Activated CD4-positive, alpha-beta T cell treated with anti-CD3 and anti-CD28 coated beads, Interleukin-2, amount 50 U/mL, for 48 hours (primary cell): ENCODE data around the gene DNAJC7.

Experiments
- DNase-seq, 2 experiments: peaks; one replicate each; pipeline ENCODE4 v3.0.0-alpha.2; 2020

DNAJC7 gene

GRCh38 chr17:42016941-42017865, at the start of gene DNAJC7:
Gene DNAJC7 (minus strand): TSS chr17:42017439. CDS start chr17:42017416, 23 bp downstream.
- peak; percentile 87 to 92 for DNase-seq

DNA sequence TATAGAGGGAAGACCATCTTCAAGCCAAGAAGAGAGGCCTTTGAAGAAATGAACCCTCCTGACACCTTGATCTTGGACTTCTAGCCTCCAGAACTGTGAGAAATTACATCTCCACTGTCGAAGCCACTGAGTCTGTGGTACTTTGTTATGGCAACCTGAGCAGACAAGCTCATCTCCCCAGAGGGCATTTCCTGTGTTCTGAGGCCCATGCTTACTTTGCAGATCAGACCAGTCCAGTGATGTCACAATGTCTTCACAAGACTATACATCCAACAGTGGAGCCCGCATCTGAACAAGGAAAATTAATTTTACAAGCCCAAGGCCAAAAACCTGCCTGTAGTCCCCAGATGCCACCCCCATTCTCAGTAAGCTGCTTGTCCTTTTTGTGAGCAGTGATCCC, 48.0 kb upstream of the DNAJC7 start:
- DNase-seq, result no peak

DNA sequence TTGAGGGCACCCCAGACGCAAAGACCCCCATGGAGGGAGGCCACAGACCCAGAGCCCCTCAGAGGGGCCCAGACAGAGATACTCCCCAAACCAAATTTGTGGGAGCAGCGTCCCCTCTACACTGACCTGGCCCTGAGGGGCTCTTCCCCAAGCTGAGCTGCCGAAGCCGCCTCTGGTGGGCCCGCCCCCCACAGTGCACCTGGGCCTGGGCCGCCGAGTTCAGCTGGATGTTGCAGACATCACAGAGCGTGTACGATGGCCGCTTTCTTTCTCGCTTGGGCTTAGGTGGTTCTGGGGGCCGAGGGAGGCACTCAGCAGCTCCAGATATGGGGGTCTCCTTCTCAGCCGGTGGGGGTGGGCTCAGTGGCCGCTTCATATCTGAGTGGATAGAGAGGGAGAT, 45.4 kb upstream of the DNAJC7 start:
- no peak for DNase-seq

DNA sequence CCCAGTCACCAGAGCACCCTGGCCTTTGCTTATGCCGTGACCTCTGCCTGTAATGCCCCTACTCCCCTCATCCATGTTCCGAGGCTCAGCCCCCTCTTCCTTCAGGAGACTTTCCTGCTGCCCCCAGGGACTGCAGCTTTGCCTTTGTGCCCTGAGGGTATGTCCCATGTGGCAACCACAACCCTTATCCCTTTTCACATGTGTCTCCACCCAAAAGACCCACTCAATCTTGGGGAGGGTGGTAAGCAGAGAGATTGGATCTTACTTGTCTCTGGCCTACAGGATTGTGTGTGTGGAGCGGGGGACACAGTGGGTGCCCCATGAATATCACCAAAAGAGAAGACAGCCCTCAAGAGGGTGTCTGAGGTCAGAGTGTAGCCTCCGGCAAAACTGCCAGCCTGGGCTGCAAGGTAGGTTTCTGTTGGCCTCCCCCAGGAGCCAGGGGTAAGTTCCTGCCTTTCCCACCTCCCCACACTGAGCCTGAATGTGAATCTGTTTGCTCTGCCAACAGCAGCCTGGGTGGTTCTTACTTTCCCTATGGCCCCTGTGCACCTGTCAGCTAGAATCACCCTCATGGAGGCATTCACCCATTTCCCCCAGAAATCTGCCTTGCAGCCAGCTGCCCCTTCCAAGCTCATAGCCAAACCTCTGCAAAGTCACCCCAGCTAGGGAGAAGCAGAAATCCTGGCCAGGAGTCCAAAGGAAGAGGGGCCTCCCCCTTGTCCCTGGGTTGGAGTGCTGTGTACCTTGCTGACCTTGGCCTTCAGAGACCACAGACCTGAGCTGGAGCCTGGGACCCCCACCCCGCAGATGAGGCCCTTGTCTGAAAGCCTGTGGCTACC, 44.6 kb upstream of the DNAJC7 start:
- DNase-seq, result no peak

DNA sequence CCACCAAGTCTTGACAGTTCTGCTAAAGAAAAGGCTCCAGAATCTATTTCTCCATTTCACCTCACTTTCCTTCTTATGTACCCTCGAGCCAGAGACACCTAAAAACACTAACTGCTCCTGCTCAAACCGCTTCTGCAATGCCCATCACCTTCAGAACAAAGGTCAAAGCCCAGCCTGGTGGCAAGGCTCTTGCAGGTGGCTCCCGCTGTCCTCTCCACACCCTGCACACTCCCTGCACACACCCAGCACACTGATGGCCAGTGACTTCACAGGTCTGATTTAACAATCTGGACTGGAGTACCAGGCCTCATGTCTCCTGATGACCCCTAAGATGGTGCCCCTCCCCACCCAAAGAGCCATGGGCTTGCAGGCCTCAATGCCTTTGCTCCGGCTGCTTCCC, 43.0 kb upstream of the DNAJC7 start:
- no peak for DNase-seq

DNA sequence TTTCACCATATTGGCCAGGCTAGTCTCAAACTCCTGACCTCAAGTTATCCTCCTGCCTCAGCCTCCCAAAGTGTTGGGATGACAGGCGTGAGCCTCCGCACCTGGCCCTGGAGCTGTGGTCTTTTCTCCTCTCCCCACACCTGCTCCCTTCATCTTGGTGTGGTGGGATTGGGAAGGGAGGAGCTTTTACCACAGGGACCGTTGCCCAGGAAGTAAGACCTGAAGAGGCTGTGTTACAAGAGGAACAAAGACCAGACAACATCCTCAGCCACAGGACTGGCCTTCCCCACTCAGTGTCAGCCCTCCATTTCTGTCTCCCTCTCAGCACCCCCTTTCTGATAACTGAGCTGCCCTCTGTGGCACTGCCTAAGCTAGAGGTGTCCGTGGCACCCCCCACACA, 42.6 kb upstream of the DNAJC7 start:
- DNase-seq, result no peak

DNA sequence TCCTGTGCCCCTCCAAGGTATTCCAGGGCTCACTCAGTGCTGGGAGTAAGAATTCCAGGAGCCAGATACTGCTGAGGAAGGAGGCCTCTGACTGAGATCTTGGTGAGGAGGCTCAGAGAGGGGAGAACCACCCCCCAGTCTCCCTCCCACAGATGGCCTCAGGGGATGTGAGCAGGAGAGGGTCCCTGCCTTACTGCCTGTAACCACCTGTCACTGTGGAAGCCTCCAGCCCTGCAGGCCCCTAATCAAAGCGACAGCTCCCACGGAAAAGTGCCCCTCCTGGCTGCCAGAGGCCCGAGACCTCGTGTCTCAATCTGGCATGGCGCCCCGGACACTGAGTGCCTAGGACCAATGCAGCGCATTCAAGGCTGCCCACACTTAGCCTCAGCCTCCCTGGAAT, 40.8 kb upstream of the DNAJC7 start:
- DNase-seq, result no peak

- no peak for DNase-seq
These were observed 39.4 kb upstream of the DNAJC7 start for GRCh38 chr17:42056635-42057034.

DNA sequence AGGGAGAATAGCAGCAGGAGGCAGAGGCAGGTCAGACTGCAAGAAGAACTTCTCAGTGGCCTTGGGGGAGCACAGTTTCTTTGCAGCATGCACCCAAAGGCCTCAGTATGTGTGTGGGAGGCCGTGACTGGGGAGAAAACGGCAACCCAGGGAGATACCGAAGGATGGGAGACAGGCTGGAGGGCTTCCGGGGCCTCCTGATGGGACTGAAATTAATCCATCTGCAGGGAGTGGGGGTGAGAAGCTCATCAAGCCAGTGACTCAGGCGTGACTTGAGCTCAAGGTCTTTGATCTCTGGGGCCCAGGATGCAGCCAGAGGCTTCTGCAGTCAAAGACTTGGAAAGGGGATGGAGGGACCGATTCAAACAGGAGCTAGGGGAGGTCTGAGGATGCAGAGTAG, 38.3 kb upstream of the DNAJC7 start:
- no peak for DNase-seq

DNA sequence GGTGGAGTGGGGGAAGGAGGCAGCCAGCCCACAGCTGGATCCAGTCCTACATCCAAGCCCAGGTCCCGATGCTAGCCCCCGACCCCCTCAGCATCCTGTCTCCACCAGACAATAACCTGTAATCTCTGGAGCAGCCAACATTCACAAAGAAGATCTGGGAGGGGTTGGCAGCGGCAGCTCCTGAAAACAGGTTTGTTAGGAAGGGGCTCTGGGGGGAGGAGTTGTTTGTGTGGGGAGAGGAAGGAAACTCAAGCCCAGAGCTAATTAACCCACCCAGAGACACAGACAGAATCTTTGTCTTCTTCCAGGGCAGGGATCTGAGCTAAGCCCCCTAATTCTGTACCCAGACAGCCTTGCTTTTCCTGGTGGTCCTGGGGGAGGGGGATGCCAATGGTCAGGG, 37.8 kb upstream of the DNAJC7 start:
- no peak for DNase-seq

DNA sequence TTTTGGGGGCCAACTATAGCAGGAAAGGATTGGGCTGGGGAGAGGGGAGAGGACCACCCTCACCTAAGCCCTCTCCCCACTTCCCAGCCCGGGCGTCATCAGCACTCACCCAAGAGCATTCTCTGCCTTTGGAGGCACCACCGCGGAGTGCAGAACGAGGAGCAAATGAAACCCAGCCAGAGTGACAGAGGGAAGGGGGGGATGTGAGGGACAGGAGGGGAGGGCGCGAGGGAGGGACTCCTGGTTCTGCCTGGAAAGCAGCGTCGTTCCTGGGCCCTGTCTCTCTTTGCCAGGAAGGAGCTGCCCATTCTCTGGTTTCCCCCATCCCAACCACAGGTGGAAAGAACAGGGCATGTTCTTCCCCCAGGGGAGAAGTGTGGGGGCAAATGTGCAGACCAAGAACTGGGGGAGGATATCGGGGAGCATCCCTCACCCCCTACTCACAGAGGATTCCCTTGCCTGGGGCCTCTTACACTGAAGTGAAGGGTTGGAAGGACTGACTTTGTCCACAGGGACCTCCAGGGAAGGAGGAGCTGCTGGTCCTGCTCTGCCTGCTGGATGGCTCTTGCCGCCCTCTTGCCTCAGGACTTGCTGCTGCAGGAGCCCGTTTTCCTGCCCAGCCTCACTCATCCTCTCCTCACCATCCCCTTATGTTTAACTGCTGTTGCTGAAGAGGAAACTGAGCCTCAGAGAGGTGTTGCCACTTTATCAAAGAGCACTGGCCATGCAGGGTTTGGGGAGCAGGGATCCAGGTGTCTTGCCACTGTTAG, 36.7 kb upstream of the DNAJC7 start:
- DNase-seq, result no peak

DNA sequence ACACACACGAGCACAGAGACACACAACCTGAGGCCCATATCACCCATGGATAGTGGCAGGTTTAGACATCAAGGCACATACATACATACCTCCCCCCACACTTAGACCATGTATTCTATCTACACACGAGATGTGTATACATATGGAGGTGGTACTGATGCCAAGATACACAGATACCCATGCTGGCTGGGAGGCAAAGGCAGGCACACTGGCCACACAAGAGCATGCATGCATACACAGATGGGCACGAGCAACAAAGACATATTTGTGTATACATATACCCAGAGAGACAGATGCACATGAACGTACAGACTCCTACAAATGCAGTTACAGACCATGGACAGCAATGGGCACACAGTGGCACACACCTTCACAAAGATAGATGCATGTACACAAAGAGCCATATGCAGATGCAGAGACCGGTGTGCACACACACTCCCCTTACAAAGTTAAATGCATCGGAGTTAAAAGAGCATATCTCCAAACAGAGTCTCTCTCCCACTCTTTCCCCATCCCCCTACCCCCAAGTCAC, 35.2 kb upstream of the DNAJC7 start:
- no peak for DNase-seq

- no peak for DNase-seq
These were observed 34.4 kb upstream of the DNAJC7 start for GRCh38 chr17:42051645-42052044.

DNA sequence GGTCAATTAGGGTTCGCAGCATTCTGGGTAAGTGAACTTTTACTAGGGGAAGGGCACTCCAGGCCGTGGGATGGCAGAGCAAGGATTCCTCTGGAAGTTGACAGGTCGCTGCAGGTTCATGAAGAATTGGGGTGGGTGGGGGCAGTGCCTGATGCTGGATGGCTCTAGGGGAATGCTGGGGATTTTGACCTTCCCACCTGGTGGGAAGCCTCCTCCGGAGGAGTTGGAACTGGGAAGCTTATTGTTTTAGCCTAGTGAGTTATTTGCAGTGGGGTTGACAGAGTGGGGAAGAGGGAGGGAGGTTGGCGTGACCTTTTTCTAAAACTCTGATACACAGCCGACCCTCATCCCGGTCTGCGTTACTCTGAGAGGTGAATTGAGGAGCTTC, 33.8 kb upstream of the DNAJC7 start:
- DNase-seq, result no peak

DNA sequence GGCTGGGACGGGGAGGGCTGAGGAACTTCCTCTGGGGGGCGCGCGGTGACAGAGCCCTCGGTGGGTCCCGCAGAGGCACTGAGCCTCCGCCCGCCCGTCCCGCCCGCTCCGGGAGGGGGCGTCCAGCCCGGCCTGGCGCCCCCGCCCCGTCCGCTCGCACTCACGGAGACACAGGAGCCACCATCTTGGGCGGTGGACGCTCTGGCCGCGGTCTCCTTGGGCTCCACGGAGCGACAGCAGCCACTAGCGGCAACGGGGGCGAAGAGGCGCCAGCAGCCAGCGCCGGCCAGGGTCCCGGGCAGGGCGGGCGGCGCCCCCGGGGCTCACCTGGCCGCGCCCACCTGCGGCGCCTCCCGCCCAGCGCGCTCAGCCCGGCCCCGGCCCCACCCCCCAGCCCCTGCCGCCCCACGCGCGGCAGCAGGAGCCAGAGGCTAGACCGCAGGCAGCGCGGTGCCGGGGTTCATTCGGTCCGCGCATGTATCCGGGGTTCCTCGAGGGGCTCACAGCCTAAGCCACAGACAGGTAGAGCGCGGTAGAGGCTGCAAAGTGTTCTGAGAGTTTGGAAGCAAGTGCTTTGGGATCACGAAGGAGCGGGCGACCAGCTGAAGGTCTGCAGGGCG, 33.3 kb upstream of the DNAJC7 start, which contains the start of gene C17orf113:
Gene C17orf113 (minus strand): TSS at position 209 of the 620 bp plus-strand sequence. CDS start 7,225 bp downstream, outside the sequence.
- DNase-seq, result peak; percentile 37 to 48

DNA sequence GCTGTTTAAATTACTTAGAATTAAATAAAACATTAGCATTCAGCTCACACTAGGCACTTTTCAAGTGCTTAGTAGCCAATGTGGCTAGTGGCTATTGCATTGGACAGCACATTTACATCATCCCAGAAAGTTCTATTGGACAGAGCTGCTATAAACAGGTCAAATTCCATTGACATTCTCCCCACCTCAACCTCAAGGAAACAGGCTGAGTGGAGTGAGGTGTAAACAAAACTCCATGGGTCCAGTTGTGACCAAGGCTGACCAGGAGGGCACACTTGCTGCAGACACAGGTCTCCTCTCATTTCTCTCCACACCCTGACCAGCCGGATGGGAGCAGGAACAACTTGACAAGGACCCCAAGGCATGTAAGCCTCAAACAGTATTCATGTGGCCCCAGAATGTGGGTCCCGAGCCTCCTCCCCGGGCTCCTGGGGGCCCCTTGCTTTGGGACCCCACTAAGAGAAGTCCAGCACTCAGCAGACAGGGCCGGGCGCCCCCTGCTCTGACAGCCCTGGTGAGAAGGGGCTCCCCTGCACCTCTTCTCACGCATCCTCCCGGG, 32.7 kb upstream of the DNAJC7 start:
- no peak for DNase-seq

GRCh38 chr17:42047343-42047742, 30.1 kb upstream of the DNAJC7 start:
- no peak for DNase-seq

DNA sequence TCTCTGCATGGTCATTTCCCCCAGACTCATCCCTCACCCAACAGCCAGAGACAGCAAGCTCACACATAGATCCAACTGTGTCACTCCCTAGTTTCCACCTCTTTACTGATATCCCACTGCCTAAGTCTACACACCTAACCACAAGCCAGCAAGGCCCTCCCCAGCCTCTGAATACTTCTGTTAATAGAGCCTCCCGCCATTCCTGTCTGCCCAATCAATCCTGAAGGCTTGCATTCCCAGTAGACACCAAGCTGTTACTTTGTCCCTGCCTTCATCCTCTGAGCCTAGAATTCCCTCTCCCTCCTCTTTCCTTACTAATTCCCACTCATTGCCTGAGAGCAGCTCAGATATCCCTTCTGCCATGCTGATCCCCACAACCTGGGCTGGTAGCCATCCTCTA, 28.5 kb upstream of the DNAJC7 start:
- DNase-seq, result no peak

DNA sequence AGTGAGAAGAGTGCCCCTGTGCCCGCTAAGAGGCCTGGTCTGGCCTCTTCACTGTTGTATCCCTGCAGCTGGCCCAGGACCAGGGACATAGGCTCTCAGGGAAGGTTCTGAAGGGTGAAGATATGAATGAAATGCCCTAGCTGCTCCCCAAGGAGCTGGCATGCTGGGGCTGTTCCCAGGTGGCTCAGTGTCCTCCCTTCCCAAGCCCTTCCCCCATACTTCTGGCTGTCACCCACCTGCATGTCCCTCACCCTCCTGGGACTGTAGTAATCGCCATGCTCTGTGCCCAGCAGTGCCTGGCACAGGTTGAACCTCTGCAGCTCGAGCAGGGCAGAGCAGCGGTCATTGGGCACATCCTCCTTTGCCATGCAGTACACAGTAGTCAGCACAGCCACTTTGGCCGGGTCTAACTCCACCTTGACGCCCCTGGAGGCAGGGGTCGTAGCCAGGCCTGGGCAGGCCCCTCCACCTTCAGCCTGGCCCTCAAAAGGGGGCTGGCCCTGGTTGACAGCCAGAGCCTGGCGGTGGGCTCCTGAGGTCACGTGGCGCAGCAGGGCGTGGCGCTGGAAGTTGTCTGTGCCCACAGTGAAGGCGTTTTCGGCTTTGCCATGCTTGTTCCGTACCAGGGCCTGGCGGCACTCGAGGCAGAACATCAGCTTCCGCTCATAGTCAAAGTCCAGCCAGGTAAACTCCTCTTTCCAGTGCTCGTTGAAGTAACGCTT, 25.5 kb upstream of the DNAJC7 start:
- no peak for DNase-seq

DNA sequence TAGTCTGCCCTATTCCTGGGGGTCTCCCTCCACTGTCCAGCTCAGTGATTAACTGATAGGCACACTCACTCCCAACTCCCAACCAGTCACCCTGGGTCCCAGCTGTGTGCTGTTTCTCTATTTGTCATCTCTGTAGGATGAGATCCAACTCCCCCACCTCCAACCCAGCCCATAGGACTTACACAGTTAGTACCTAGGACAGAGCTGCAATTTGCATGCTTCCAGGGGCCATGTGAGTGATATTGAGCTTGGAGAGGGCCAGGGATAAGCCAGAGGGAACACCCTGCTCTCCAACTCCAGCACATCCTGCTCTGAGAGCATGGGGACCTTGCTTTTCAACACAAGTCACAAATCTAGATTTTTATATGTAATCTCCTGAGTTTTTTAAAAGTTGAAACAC, 24.4 kb upstream of the DNAJC7 start:
- no peak for DNase-seq

GRCh38 chr17:42040818-42041217, 23.6 kb upstream of the DNAJC7 start:
- DNase-seq, result no peak
